Muscle of leg (tissue), 11 donors: ENCODE data around the gene CARMIL3. TPM values are rescaled to one million over a fixed set of nuclear protein-coding genes. Genes with fewer than 3 reads are reported as not detected.
A peak's percentile ranks its signal among the peaks of the same experiment; 100 is the strongest.

Experiments
- DNase-seq: peaks from one replicate; pipeline ENCODE4 v3.0.0; 2013
- H3K27ac ChIP-seq: one replicate; pipeline ENCODE4 v1.5.1; 2013; ENCODE audit warnings: mild to moderate bottlenecking, low read length, control low read depth
- H3K27me3 ChIP-seq: one replicate; pipeline ENCODE4 v1.6.1; 2013; ENCODE audit warnings: low read length; ENCODE audit not compliant: control insufficient read depth, insufficient read depth
- H3K36me3 ChIP-seq: one replicate; pipeline ENCODE4 v1.6.1; 2013; ENCODE audit warnings: low read length; ENCODE audit not compliant: control insufficient read depth, insufficient read depth
- H3K4me1 ChIP-seq: one replicate; pipeline ENCODE4 v1.6.1; 2013; ENCODE audit warnings: low read length; ENCODE audit not compliant: control insufficient read depth, insufficient read depth
- H3K4me3 ChIP-seq: one replicate; pipeline ENCODE4 v1.5.1; 2013; ENCODE audit warnings: low read length, control low read depth
- H3K9me3 ChIP-seq: replicated peaks from 2 replicates; pipeline ENCODE4 v1.6.1; 2013; ENCODE audit warnings: low read depth, low read length; ENCODE audit not compliant: control insufficient read depth
- WGBS: methylation state at CpG from one replicate; pipeline ENCODE4 v1.1.5; 2013; ENCODE audit warnings: missing lambda C conversion rate; ENCODE audit not compliant: insufficient coverage; 5-methylcytosine and 5-hydroxymethylcytosine counted together
- polyA plus RNA-seq, 8 donors: library from polyadenylated mRNA; unstranded; fragments of 120-200 nt; gene quantifications; one replicate each; pipeline versions ENCODE4 v1.2.1 to v1.2.3, GENCODE V29; 2013; ENCODE audit warnings: inconsistent platforms in 1 of 8, low replicate concordance in 1 of 8; ENCODE audit not compliant: insufficient read length in 8 of 8, insufficient read depth in 1 of 8
- total RNA-seq: library from RNA; stranded (reverse); fragments of 120-200 nt; gene quantifications from one replicate; pipeline ENCODE4 v1.2.4, GENCODE V29; 2013

The CARMIL3 gene
- total and polyA plus RNA-seq, 9 donors = 0.06 to 0.54 (median 0.22) TPM

DNA sequence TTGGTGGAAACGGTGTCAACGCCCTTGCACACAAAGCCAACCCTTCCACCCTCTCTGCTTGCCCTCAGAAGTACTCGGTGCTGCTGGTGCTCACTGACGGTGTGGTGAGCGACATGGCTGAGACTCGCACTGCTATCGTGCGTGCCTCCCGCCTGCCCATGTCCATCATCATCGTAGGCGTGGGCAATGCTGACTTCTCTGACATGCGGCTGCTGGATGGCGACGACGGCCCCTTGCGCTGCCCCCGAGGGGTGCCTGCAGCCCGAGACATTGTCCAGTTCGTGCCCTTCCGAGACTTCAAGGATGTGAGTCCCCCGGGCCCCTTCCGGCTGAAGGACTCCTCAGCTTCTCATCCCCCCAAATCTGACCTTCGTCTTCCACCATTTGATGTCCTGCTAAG lies 25.3 kb downstream of the CARMIL3 start:
- H3K9me3 ChIP-seq = no peaks in the 10 kb centered on the region
- no peak overlapping the region for H3K27ac ChIP-seq
- DNase-seq = no peak
- H3K4me1 ChIP-seq = peaks cover 11% of the 10 kb centered on the region
- 89% methylated on average over 22 of the region's 23 CpGs for WGBS
- no peaks in the 10 kb centered on the region for H3K36me3 ChIP-seq
- H3K27me3 ChIP-seq = peaks cover 44% of the 10 kb centered on the region
- H3K4me3 ChIP-seq = no peak overlapping the region

DNA sequence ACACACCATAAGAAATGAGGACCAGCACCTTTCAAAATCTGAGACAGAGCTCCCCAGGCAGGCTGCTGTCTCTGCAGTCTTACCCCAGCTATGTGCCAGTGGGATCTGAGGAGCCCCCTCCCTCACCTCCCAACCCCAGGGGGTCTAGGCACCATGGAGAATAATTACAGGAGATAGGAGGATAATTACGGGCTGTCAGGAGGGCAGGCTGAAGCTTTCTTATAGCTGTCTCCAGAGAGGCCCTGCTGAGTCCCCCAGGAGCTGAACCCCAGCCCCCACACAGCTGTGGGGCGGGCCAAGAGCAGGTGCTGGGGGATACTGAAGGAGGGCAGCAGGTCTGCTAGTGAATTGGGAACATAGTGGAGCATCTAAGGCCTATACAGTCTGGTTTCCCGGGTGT lies 26.3 kb downstream of the CARMIL3 start:
- Histone ChIP-seq H3K36me3 (no peaks in the 10 kb centered on the region), H3K27ac (no peak overlapping the region), H3K4me3 (no peak overlapping the region), H3K27me3 (peaks cover 52% of the 10 kb centered on the region), H3K9me3 (no peaks in the 10 kb centered on the region), H3K4me1 (peaks cover 11% of the 10 kb centered on the region)
- WGBS = no CpG with 5 or more reads among the region's 3 CpGs
- no peak for DNase-seq

DNA sequence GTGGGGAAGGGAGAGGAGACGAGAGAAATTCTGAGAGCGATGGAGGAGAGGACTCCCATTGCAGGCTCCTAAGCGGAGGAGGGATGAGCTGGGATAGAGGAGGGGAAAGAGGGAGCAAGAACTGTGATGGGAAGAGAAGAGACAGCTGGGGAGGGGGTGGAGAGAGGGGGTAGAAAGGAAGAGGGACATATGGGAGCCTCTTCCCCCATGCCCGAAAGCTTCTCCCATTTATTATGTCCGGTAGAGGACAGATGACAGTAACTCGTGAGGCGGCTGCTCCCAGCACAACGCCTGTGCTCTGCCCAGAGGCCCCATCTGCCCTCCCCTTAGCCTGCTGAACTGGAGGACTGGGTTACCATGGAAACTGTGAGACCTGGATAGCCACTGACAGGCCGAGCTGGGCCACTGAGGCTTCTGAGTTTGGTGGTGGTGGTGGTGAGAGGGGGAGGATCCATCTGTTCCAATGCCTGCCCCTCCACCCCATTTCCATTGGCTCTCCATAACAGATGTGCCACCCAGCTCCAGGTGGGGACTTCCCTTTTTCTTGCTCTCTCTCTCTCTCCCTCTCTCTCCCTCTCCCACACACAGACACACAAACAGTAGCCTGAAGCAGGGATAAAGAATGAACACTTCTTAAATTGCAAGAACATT lies 27.8 kb downstream of the CARMIL3 start:
- H3K4me3 ChIP-seq = no peak overlapping the region
- no peaks in the 10 kb centered on the region for H3K36me3 ChIP-seq
- 27% methylated on average over 5 of the region's 9 CpGs for WGBS
- no peak for DNase-seq
- peaks cover 11% of the 10 kb centered on the region for H3K4me1 ChIP-seq
- no peak overlapping the region for H3K27ac ChIP-seq
- H3K27me3 ChIP-seq = peaks cover 46% of the 10 kb centered on the region
- H3K9me3 ChIP-seq = no peaks in the 10 kb centered on the region

DNA sequence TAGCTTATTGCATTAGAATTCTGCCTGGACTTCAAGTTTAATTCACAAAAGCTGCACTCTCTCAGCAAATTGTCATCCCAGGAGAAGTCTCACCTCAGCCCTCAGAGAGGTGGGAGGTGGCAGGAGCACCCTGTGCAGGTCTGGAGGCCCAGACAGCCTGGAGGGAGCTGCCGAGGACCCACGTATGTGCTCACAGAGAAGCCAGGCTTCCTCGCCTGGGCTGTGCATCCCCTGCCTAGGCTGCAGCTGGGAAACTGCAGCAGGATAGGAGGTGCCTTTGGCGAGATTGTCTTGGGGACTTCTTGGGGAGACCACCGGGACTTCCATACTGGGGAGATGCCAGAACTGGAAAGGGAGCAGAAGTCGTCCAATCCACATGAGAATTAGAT lies 28.3 kb downstream of the CARMIL3 start:
- H3K4me3 ChIP-seq = no peak overlapping the region
- H3K27me3 ChIP-seq = peaks cover 46% of the 10 kb centered on the region
- H3K9me3 ChIP-seq = no peaks in the 10 kb centered on the region
- no peak for DNase-seq
- H3K36me3 ChIP-seq = no peaks in the 10 kb centered on the region
- peaks cover 11% of the 10 kb centered on the region for H3K4me1 ChIP-seq
- no peak overlapping the region for H3K27ac ChIP-seq
- WGBS = 61% methylated on average over 6 of the region's 6 CpGs

DNA sequence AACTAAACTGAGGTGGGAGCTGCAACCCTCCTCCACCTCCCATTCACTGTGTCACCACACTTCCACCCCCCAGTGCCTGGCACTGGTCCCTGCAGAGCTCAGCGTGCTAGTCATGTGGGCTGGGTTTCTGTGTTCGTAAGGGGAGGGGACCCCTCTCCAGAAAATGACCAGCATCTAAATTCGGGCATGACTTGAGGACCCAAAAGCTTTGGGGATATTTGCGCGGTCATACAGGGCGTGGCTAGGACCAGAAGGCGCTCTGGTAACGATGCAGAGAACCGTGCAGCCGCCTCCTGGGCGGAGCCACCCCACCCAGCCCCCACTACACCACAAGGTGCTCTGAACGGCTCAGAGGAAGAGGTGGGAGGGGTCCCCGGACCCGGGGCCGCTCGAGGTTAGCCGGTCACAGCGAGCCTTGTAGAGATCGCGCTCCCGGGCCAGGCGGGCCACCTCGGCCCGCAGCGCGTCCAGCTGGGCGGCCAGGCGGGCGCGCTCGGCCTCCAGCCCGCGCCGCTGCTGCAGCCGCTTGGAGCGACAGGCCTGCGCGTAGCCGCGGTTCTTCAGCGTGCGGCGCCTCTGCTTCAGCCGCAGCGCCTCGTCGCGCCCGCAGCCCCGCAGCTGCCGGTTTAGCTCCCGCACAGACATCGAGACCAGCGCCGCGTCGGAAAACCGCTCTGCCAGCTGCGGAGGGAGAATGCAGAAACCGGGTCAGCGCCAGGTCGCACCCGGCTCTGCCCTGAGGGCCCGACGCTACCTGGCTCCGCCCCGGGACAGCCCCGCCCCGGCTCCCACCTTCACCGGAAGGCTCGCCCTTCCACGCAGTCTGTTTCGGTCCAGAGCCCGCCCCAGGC lies 29.3 kb downstream of the CARMIL3 start:
- no peaks in the 10 kb centered on the region for H3K9me3 ChIP-seq
- peaks cover 11% of the 10 kb centered on the region for H3K4me1 ChIP-seq
- H3K27me3 ChIP-seq = peaks cover 46% of the 10 kb centered on the region
- H3K36me3 ChIP-seq = no peaks in the 10 kb centered on the region
- WGBS = under 1% methylated on average over 62 of the region's 74 CpGs
- peak; percentile 27 for DNase-seq
- H3K27ac ChIP-seq = no peak overlapping the region
- peak overlapping the region; percentile 45 for H3K4me3 ChIP-seq

GRCh38 chr14:24081739-24082211 lies 30.0 kb downstream of the CARMIL3 start:
- Histone ChIP-seq H3K4me3 (peak overlapping the region; percentile 45), H3K27ac (no peak overlapping the region), H3K9me3 (no peaks in the 10 kb centered on the region), H3K27me3 (peaks cover 46% of the 10 kb centered on the region), H3K4me1 (peaks cover 11% of the 10 kb centered on the region), H3K36me3 (no peaks in the 10 kb centered on the region)
- DNase-seq = no peak
- WGBS = 14% methylated on average over 18 of the region's 26 CpGs

DNA sequence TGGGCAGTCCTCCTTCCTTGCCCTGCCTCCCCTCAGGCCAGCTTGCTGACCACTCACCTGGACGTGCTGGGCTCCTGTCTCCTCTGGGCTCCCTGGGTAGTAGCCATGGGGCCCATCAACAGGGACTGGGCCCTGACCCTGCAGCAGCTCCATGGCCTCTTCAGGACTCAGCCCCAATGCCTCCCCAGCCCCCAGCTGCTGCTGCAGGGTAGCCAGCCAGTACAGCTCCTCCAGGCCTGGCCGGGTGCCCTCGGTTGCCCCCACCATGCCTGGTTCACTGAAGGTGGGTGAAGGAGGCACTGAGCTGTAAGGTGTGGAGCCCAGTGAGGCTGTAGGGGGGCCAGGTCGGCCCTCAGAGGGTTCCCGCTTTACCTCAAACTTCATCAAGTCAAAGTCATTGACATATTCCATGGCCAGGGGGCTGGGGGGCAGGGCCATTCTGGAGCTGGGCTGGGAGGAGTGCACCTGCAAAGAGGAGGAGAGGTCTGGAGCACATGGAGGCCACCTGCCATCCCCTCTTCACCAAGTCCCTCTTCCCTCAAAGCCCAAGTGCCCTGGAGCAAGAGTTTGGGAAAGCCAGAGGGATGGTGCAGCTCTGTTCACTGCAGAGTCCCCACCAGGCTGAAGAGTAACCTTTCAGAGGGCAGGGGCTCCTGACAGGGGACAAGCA lies 30.7 kb downstream of the CARMIL3 start:
- Histone ChIP-seq H3K9me3 (no peaks in the 10 kb centered on the region), H3K4me3 (no peak overlapping the region), H3K4me1 (peaks cover 11% of the 10 kb centered on the region), H3K36me3 (no peaks in the 10 kb centered on the region), H3K27ac (no peak overlapping the region), H3K27me3 (peaks cover 43% of the 10 kb centered on the region)
- no peak for DNase-seq
- WGBS = 50% methylated on average over 1 of the region's 5 CpGs

DNA sequence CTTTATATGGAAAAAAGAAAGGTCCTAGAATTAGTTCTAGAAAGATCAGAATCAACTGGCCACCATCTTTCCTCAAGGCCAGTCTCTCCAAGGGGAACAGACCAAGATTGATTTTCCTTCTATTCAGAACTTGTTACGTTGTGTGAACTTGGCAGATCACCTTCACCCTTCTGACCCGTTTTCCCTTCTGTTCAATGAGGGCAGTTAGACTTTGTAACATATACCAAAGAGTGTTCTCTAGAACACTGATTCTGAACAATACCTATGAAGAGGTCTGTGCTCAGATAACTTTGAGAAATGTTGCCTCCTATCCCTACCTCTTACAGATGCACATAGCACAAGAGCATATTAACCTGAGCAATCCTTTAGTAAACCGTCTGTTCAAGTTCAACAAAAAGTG lies 31.7 kb downstream of the CARMIL3 start:
- Histone ChIP-seq H3K36me3 (no peaks in the 10 kb centered on the region), H3K27ac (no peak overlapping the region), H3K4me3 (no peak overlapping the region), H3K27me3 (peaks cover 41% of the 10 kb centered on the region), H3K4me1 (peaks cover 11% of the 10 kb centered on the region), H3K9me3 (no peaks in the 10 kb centered on the region)
- WGBS = 87% methylated on average over 1 of the region's 3 CpGs
- DNase-seq = no peak

DNA sequence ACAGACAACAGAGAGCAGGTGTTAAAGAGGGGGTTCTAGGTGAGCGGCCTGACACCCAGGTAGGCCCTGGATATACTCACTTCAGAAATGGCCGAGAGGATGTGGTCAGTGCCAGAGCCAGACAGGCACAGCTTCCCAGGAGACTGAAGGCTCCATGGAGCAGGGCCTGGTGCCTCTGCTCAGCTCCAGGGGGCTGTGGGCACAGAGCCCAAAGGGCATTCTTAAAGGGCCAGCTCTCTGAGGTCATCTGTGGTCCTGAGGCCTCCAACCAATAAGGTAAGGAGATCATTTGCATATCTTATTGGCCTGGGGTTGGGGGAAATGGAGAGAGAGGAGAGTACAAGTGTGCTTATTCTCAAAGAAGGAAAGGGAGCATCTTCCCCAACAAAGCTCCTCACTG lies 32.6 kb downstream of the CARMIL3 start:
- Histone ChIP-seq H3K27me3 (peaks cover 35% of the 10 kb centered on the region), H3K36me3 (no peaks in the 10 kb centered on the region), H3K4me3 (no peak overlapping the region), H3K4me1 (peaks cover 11% of the 10 kb centered on the region), H3K27ac (no peak overlapping the region), H3K9me3 (no peaks in the 10 kb centered on the region)
- no peak for DNase-seq
- WGBS = 84% methylated on average over 2 of the region's 2 CpGs

- Histone ChIP-seq H3K4me3 (no peak overlapping the region), H3K36me3 (no peaks in the 10 kb centered on the region), H3K9me3 (no peaks in the 10 kb centered on the region), H3K4me1 (peaks cover 12% of the 10 kb centered on the region), H3K27me3 (peaks cover 27% of the 10 kb centered on the region), H3K27ac (no peak overlapping the region)
- 33% methylated on average over 2 of the region's 3 CpGs for WGBS
- no peak for DNase-seq
These were observed 33.4 kb downstream of the CARMIL3 start for GRCh38 chr14:24085215-24085614.
